KOPT-K1 (cell line): ENCODE measurements around the gene XXYLT1.

Source experiments
- H3K27ac ChIP-seq: fragments of 200-600 bp; sonication (generic); 2 replicates; pipeline ENCODE4 v1.5.1; 2016; ENCODE audit warnings: antibody characterized with exemption, mild to moderate bottlenecking, low read depth, low read length; ENCODE audit not compliant: poor library complexity, severe bottlenecking
- H3K36me3 ChIP-seq: fragments of 200-600 bp; sonication (generic); 2 replicates; pipeline ENCODE4 v1.5.1; 2017; ENCODE audit warnings: antibody characterized with exemption, mild to moderate bottlenecking, low read length, moderate library complexity; ENCODE audit not compliant: insufficient read depth
- H3K9me3 ChIP-seq: fragments of 200-600 bp; sonication (generic); 2 replicates; pipeline ENCODE4 v1.5.1; 2017; ENCODE audit warnings: antibody characterized with exemption, low read length, mild to moderate bottlenecking; ENCODE audit not compliant: insufficient read depth, poor library complexity, severe bottlenecking

Gene XXYLT1

GRCh38 chr3:195259154-195259474, 11.8 kb downstream of the XXYLT1 start:
- Histone ChIP-seq H3K36me3 (peaks cover 13% of the 10 kb centered on the region; the same call in 1 of the 2 replicates), H3K9me3 (no peaks in the 10 kb centered on the region), H3K27ac (peak overlapping the region; percentile 65)

- H3K27ac ChIP-seq = peak overlapping the region; percentile 65
- no peaks in the 10 kb centered on the region for H3K9me3 ChIP-seq
- peaks cover 13% of the 10 kb centered on the region; the same call in 1 of the 2 replicates for H3K36me3 ChIP-seq
These were observed 12.4 kb downstream of the XXYLT1 start for GRCh38 chr3:195258449-195259153.

DNA sequence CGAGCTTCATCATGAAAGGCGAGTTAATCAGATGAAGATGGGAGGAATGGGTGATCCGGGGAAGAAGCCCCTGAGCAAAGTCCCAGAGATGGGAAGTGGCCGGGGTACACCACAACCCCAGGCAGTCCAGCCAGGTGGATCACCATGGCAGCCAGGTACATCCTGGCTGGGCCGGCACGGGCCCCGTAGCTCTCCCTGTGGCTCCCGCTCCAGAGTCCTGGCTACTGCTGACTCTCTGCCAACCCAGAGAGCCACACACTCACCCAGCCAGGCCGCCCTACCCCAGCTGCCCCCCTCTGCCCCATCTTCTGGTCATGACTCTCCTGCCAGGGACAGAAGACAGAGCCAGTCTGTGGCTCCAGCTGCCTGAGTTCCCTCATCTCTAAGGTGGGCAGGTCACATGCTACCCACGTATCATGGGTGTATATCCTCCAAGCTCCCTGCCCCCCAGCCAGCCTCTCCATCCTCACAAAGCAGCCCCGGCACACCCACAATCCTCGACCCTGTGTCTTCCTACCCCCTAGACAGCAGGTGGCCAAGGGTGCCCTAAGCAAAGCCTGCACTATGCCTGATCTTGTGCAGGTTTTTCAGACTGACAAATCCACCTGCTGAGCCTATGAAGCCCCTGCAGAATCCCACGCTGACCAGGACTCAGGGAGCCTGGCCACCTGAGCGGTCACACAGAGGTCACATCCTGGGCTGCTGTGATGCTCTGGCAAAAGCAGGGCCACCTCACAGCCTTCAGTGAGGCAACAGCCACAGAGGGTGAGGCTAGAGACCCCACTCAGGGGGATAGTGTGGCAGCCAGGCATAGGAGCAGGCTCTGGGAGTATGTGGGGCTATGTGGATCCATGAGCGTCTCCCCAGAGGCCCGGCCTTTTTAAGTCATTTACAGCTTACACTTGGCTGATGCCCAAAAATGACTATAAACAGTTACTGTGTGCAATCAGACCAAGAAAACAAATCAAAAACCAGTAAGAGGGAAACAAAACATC, 13.2 kb downstream of the XXYLT1 start:
- H3K27ac ChIP-seq = no peak overlapping the region

GRCh38 chr3:195256639-195257453, 14.1 kb downstream of the XXYLT1 start:
- no peak overlapping the region for H3K27ac ChIP-seq
- peaks cover 5% of the 10 kb centered on the region; the same call in 1 of the 2 replicates for H3K36me3 ChIP-seq
- H3K9me3 ChIP-seq = no peaks in the 10 kb centered on the region

More for the DNA sequence above, 13.2 kb downstream of the XXYLT1 start:
- peaks cover 7% of the 10 kb centered on the region; the same call in 1 of the 2 replicates for H3K36me3 ChIP-seq
- no peaks in the 10 kb centered on the region for H3K9me3 ChIP-seq

DNA sequence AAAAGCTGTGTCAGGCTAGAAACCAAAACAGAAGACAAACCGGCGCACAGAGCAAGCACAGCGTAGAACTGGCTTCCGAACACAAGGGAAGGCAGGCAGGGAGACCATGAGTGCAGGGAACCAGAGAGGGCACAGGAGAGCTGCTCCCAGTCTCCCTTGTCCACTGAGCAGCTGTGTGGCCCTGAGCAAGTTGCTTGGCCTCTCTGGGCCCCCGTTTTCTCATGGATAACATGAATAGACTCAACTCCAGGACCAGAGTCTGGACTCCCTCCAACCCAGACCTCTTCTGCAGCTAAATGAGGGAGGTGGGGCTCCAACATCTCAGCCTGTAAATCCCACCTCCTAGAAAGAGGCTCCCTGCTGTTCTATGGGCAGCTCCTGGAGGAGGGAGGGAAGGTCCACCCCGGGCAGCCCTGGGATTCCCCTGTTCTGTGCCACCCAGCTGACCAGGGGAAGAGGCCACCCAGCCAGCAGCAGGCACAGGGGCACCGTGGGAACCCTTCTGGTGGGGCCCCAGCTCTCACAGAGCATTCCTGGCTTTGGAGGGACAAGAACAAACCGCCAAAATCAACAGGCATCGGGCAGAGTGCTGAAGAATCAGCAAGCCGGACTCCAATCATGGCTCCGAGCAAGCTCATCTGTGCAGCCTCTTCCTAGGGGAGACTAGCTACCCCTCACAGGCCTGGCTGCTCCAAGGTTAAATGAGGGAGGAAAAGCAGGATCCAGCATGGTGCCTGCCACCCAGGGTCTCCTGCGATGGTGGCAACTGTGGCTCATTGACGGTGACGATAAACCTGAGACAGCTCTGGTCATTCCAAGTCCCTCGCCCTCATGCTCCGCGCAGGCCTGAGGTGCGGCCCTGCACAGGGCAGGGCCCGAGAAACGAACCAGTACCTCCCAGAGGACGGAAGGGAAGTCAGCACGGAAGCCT, 15.1 kb downstream of the XXYLT1 start:
- Histone ChIP-seq H3K36me3 (peaks cover 5% of the 10 kb centered on the region; the same call in 1 of the 2 replicates), H3K27ac (no peak overlapping the region), H3K9me3 (no peaks in the 10 kb centered on the region)

DNA sequence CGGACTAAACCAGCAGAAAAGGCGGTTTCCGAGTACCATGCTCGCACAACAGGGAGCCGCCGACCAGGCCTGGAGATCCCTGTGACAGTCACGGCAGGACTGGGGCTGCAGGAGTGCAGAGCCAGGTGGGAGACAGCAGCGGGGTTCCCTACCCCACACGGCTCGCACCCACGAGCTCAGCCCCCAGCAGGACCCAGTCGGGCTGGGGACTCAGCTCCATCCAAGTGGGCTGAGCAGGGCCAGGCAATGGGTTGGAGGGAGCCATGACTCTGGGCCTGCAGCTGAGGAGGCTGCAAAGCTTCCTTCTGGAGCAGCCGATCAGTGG, 15.8 kb downstream of the XXYLT1 start:
- H3K36me3 ChIP-seq = peaks cover 5% of the 10 kb centered on the region; the same call in 1 of the 2 replicates
- H3K27ac ChIP-seq = no peak overlapping the region
- H3K9me3 ChIP-seq = no peaks in the 10 kb centered on the region

- Histone ChIP-seq H3K9me3 (no peaks in the 10 kb centered on the region), H3K36me3 (peaks cover 5% of the 10 kb centered on the region; the same call in 1 of the 2 replicates), H3K27ac (no peak overlapping the region)
These were observed 16.3 kb downstream of the XXYLT1 start for GRCh38 chr3:195254454-195255175.

- Histone ChIP-seq H3K9me3 (no peaks in the 10 kb centered on the region), H3K27ac (no peak overlapping the region), H3K36me3 (peaks cover 5% of the 10 kb centered on the region; the same call in 1 of the 2 replicates)
These were observed 17.0 kb downstream of the XXYLT1 start for GRCh38 chr3:195253923-195254432.

DNA sequence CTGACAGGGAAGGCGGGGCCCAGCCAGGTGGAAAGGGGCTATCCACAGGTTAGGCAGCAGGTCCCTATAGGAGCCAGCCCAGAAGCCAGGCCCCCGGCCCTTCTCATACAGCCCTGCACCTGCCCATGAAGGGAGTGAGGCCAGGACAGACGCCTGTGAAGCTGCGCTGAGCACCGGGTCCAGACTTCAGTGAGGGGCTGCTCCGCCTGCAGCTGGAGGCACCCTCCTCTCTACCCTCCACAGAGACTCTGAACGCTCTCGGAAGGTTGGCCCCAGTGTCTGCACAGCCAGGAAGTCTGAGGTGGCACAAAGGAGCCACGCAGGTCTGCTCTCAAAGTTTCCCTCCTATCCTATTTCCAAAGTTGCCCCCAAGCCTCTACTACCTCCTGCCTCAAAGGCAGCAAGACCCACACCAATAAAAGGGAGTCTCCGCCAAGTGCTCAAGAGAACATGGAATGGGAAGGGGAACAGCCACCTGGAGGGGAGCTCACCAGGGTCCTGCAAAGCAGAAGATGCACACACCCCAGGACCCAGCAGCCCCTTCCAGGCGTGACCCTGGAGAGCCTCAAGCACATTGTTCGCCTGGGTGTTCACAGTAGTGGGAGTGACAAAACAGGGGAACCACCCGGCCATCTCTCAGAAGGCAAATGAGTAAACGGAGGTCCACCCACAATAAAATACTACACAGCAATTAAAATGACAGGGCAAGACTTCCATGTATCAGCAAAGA, 19.5 kb downstream of the XXYLT1 start:
- Histone ChIP-seq H3K36me3 (peaks cover 14% of the 10 kb centered on the region; the same call in 1 of the 2 replicates), H3K27ac (no peak overlapping the region), H3K9me3 (no peaks in the 10 kb centered on the region)

DNA sequence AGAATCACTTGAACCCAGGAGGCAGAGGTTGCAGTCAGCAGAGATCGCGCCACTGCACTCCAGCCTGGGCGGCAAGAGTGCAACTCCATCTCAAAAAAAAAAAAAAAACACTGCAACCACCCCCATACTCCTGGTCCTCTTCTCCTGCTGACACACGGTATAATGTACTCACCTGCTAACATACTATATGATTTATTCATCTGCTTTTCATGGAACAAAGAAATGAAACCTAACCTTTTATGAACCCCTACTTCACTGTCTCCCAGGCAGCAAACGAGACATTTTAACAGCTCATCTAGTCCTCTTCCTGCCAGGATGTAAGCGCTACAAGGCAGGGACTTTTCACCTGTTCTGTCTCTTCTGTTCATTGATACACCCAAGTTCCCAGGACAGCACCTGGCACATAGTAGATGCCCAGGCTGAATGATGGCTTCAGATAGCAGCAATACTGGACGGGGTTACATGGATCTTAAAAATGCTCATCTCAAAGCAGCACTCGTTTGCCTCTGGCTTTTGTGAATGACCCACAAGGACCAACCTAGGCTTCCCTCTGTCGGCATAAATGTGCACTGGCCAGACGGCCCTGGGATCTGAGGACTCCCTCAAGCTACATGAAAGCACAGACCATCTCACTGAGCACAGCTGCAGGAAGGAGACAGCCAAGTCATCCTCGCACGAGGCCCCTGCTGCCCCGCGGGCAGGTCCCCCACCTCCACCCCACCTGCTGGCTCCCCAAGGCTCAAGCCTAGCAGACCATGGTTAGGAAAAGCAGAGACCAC, 20.3 kb downstream of the XXYLT1 start:
- Histone ChIP-seq H3K9me3 (no peaks in the 10 kb centered on the region), H3K36me3 (peaks cover 10% of the 10 kb centered on the region; the same call in 1 of the 2 replicates), H3K27ac (no peak overlapping the region)

GRCh38 chr3:195249858-195250464, 21.0 kb downstream of the XXYLT1 start:
- H3K27ac ChIP-seq = no peak overlapping the region
- H3K9me3 ChIP-seq = no peaks in the 10 kb centered on the region
- H3K36me3 ChIP-seq = peaks cover 10% of the 10 kb centered on the region; the same call in 1 of the 2 replicates
